Testis (tissue), 3 donors: ENCODE data around the gene PTGIS. TPM values are rescaled to one million over a fixed set of nuclear protein-coding genes. Genes with fewer than 3 reads are reported as not detected.

Experiments used
- DNase-seq: peaks from one replicate; pipeline ENCODE4 v3.0.0-alpha.2; 2019
- H3K27ac ChIP-seq, 2 donors: fragments of 200-600 bp; sonication (generic); one replicate each; pipeline ENCODE4 v1.5.1; 2019
- H3K27me3 ChIP-seq: fragments of 200-600 bp; sonication (generic); one replicate; pipeline ENCODE4 v1.5.1; 2019
- H3K36me3 ChIP-seq: fragments of 200-600 bp; sonication (generic); one replicate; pipeline ENCODE4 v1.5.1; 2017; ENCODE audit warnings: low read depth; ENCODE audit errors: missing control alignments
- H3K4me1 ChIP-seq: fragments of 200-600 bp; sonication (generic); one replicate; pipeline ENCODE4 v1.5.1; 2019
- H3K4me3 ChIP-seq, 2 donors: fragments of 200-600 bp; sonication (generic); one replicate each; pipeline ENCODE4 v1.5.1; 2017 to 2019
- H3K9me3 ChIP-seq: fragments of 200-600 bp; sonication (generic); one replicate; pipeline ENCODE4 v1.5.1; 2017
- POLR2A ChIP-seq: fragments of 450-650 bp; IDR thresholded peaks from one replicate; pipeline ENCODE4 v1.6.1; 2017; ENCODE audit warnings: antibody characterized with exemption, mild to moderate bottlenecking, moderate library complexity
- WGBS, 2 donors: methylation state at CpG; one replicate each; pipeline ENCODE4 v1.1.5; 2018; 5-methylcytosine and 5-hydroxymethylcytosine counted together
- intact Hi-C: fragments of 100-400 bp; cut with DNase I; formaldehyde crosslinking; loops from one replicate; pipeline ENCODE4 v1.15.1; 2023; ENCODE audit warnings: low total_unique reads
- polyA plus RNA-seq: library from polyadenylated mRNA; stranded (reverse); fragments of 350-450 nt; fragmentation: Illumina TruSeq; extraction: RNeasy Lipid Tissue Mini Kit (QIAGEN cat#74804); gene quantifications from one replicate; pipeline ENCODE4 v1.2.3, GENCODE V29; 2014; ENCODE audit warnings: low read depth, low replicate concordance; ENCODE audit not compliant: insufficient read depth
- total RNA-seq, 2 donors: library from RNA; depleted of rRNA; stranded (reverse); fragments of >200 nt; gene quantifications; one replicate each; pipeline ENCODE4 v1.2.3, GENCODE V29; 2016
- TF ChIP-seq, protein P1 (sequence below), 3 experiments: fragments of 450-650 bp in 2 of 3; fragments of 200-600 bp in 1 of 3; sonication (generic) in 1 of 3; IDR thresholded peaks; one replicate each; pipeline ENCODE4 v1.5.1; 2016 to 2019; ENCODE audit warnings: antibody characterized with exemption in 3 of 3, mild to moderate bottlenecking in 2 of 3, moderate library complexity in 1 of 3

PTGIS gene
- total and polyA plus RNA-seq, 3 donors from 2014 or later, result 12.2 to 30.3 (median 13.0) TPM

DNA sequence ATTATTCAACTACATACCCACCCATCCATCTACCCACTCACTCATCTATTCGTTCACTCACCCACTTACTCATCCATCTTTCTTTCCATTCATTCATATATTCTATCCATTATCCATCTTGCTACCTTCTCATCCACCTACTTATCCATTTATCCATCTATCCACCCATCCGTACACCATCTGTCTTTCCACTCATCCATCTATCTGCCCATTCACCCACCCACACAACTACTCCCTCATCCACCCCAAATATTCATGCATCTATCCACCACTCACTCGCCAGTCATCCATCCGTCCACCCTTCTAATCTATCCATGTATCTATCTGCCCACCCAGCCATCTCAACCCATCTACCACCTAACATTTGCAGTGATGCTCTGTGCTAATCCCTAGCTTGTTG lies 71.9 kb downstream of the PTGIS start:
- Histone ChIP-seq H3K4me3 (no peak overlapping the region), H3K27me3 (no peaks in the 10 kb centered on the region), H3K4me1 (no peaks in the 10 kb centered on the region), H3K36me3 (no peaks in the 10 kb centered on the region), H3K27ac (no peak overlapping the region), H3K9me3 (no peaks in the 10 kb centered on the region)
- intact Hi-C loops, result no loop called here
- no peak for DNase-seq
- TF ChIP-seq, protein P1, sequence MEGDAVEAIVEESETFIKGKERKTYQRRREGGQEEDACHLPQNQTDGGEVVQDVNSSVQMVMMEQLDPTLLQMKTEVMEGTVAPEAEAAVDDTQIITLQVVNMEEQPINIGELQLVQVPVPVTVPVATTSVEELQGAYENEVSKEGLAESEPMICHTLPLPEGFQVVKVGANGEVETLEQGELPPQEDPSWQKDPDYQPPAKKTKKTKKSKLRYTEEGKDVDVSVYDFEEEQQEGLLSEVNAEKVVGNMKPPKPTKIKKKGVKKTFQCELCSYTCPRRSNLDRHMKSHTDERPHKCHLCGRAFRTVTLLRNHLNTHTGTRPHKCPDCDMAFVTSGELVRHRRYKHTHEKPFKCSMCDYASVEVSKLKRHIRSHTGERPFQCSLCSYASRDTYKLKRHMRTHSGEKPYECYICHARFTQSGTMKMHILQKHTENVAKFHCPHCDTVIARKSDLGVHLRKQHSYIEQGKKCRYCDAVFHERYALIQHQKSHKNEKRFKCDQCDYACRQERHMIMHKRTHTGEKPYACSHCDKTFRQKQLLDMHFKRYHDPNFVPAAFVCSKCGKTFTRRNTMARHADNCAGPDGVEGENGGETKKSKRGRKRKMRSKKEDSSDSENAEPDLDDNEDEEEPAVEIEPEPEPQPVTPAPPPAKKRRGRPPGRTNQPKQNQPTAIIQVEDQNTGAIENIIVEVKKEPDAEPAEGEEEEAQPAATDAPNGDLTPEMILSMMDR (IDR thresholded peaks at IDR 0.05), result no peak
- TF ChIP-seq POLR2A, result no peak
- 92 to 95% methylated on average over 4 of the region's 4 CpGs for WGBS, 2 donors

DNA sequence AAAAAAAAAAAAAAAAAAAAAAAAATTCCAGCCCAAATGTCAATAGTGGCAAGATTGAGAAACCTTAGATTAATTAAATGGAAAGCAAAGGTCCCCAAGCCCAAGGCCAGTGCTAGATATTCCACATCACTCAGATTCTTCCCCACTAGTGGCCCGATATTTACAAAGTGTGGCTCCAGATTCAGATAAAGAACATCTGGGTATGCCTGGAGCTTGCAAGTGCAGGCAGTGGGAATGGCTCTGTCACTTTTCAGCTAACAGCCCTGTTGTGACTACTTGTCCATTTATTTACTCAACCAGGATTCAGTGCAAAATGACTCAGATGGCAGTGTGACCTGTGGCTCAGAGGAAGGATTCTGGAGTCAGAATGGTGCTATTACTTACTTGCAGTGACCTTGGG lies 77.2 kb downstream of the PTGIS start:
- Histone ChIP-seq H3K36me3 (no peaks in the 10 kb centered on the region), H3K27ac (no peak overlapping the region), H3K9me3 (no peaks in the 10 kb centered on the region), H3K27me3 (no peaks in the 10 kb centered on the region), H3K4me1 (no peaks in the 10 kb centered on the region), H3K4me3 (no peak overlapping the region)
- WGBS, 2 donors, result 52 to 55% methylated on average over 1 of the region's 1 CpG
- intact Hi-C loops, result no loop called here
- TF ChIP-seq, protein P1 (IDR thresholded peaks at IDR 0.05), result no peak
- no peak for TF ChIP-seq POLR2A
- no peak for DNase-seq

DNA sequence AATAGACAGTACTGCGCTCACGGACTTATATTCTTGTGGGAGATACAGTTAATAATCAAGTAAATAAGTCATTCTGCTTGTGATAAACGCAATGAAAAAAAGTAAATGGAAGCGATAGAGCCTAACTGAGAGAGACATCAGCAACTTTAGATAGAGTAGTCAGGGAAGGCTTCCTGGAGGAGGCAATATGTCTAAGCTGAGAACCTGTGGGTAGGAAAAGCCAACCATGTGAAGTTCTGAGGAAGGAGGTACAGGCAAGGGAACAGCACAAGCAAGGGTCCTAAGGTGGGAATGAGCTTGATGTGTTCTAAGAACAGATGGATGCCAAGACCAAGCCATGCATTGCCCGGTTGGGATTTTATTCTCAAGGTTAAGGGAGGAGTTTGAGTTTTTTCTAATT lies 78.2 kb downstream of the PTGIS start:
- intact Hi-C loops, result no loop called here
- H3K27ac ChIP-seq, result no peak overlapping the region
- no peak for DNase-seq
- no peaks in the 10 kb centered on the region for H3K9me3 ChIP-seq
- H3K4me1 ChIP-seq, result peaks cover under 1% of the 10 kb centered on the region
- no peaks in the 10 kb centered on the region for H3K36me3 ChIP-seq
- 85 to 86% methylated on average over 5 of the region's 5 CpGs for WGBS, 2 donors
- TF ChIP-seq, protein P1 (IDR thresholded peaks at IDR 0.05), result no peak
- no peaks in the 10 kb centered on the region for H3K27me3 ChIP-seq
- no peak overlapping the region for H3K4me3 ChIP-seq

DNA sequence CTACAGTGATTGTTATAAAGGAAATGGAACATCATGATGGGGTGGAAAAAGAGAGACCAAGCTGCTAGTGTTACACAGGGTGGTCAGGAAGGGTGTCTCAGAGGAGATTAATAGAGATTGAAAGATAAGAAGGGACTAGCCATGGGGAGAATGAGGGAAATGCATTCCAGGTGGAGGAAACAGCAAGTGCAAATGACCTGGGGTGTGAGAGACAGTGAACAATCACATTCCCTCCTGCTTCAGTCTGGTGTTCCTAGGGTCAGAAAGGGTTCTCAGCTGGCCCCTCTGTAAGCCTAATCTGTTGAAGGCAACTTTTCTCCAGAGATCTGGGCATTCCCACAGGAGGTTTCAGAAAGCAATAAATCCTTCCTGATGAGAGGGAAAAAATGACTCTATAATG lies 81.9 kb downstream of the PTGIS start:
- H3K27ac ChIP-seq, result no peak overlapping the region
- no peak for TF ChIP-seq POLR2A
- intact Hi-C loops, result no loop called here
- H3K27me3 ChIP-seq, result no peaks in the 10 kb centered on the region
- no peaks in the 10 kb centered on the region for H3K9me3 ChIP-seq
- no peak for DNase-seq
- no peak overlapping the region for H3K4me3 ChIP-seq
- no peaks in the 10 kb centered on the region for H3K36me3 ChIP-seq
- H3K4me1 ChIP-seq, result peaks cover 11% of the 10 kb centered on the region

DNA sequence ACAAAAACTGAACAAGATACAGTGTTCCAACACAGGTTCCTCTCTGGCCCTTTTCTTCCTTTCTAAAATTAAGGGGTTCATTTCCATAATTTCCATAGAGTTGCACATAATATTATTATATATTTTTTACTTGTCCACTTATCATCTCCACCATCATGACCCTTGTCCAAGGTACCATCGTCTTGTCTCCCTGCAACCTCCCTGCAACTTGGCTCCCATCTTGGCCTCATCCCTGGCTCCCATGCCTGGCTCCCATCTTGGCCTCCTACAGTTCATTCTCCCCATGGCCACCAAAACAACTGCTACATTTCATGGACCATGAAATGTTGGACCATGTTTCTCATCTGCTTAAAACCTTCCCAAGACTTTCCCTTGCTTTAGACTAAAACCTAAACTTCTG lies 82.4 kb downstream of the PTGIS start:
- H3K9me3 ChIP-seq, result no peaks in the 10 kb centered on the region
- DNase-seq, result no peak
- peaks cover 11% of the 10 kb centered on the region for H3K4me1 ChIP-seq
- no peak for TF ChIP-seq POLR2A
- TF ChIP-seq, protein P1 (IDR thresholded peaks at IDR 0.05), result no peak
- no peaks in the 10 kb centered on the region for H3K27me3 ChIP-seq
- intact Hi-C loops, result no loop called here
- H3K36me3 ChIP-seq, result no peaks in the 10 kb centered on the region
- WGBS, 2 donors, result 63 to 70% methylated on average over 1 of the region's 1 CpG
- no peak overlapping the region for H3K4me3 ChIP-seq
- H3K27ac ChIP-seq, result no peak overlapping the region
